IMR-90 (cell line): ENCODE measurements around the gene ACYP1. TPM values are rescaled to one million over a fixed set of nuclear protein-coding genes. Genes with fewer than 3 reads are reported as not detected.

Experiments
- ATAC-seq: fragments of 200-7000 bp; cut with Tn5 transposase; 2 replicates; pipeline ENCODE4 v1.9.1; 2020; ENCODE audit warnings: low read depth, mild to moderate bottlenecking, moderate library complexity
- BruUV-seq: library from RNA; stranded (reverse); fragments of 400-500 nt; replicated peaks from 2 replicates; lab custom pipeline; 2021; lab: Mats Ljungman, UMichigan
- CTCF ChIA-PET: fragments of 300-600 bp; formaldehyde crosslinking; extraction: SDS; loops from one replicate; lab custom pipeline; 2021; ENCODE audit warnings: antibody characterized with exemption; lab: Yijun Ruan, JAX
- POLR2A ChIA-PET: fragments of 300-600 bp; sonication (Branson Sonifier 250); formaldehyde crosslinking; loops from one replicate; lab custom pipeline; 2022; ENCODE audit warnings: antibody characterized with exemption; ENCODE audit not compliant: unreplicated experiment; lab: Charles Lee
- DNase-seq: peaks from one replicate; pipeline ENCODE4 v3.0.0; 2013
- H2AFZ ChIP-seq: replicated peaks from 2 replicates; pipeline ENCODE3; 2013; ENCODE audit warnings: low read length, mild to moderate bottlenecking; ENCODE audit not compliant: poor library complexity
- H2AK5ac ChIP-seq: 2 replicates; pipeline ENCODE4 v1.6.1; 2013; ENCODE audit warnings: low read depth, low read length, inconsistent platforms
- H2AK9ac ChIP-seq: replicated peaks from 2 replicates; pipeline ENCODE3; 2013; ENCODE audit warnings: mild to moderate bottlenecking, low read depth, low read length, moderate library complexity; ENCODE audit not compliant: poor library complexity
- H2BK120ac ChIP-seq: 2 replicates; pipeline ENCODE4 v1.6.1; 2013; ENCODE audit warnings: low read depth, low read length, inconsistent platforms
- H2BK15ac ChIP-seq: 3 replicates; pipeline ENCODE4 v1.6.1; 2013; ENCODE audit warnings: low read depth, low read length, inconsistent platforms
- H2BK20ac ChIP-seq: 2 replicates; pipeline ENCODE4 v1.6.1; 2013; ENCODE audit warnings: low read depth, mild to moderate bottlenecking, inconsistent platforms, low read length, moderate library complexity
- H2BK5ac ChIP-seq: 2 replicates; pipeline ENCODE4 v1.6.1; 2013; ENCODE audit warnings: mild to moderate bottlenecking, low read depth, low read length, inconsistent platforms; ENCODE audit not compliant: poor library complexity, severe bottlenecking
- H3K14ac ChIP-seq: replicated peaks from 2 replicates; pipeline ENCODE4 v1.6.1; 2013; ENCODE audit warnings: low read depth, low read length, inconsistent platforms
- H3K18ac ChIP-seq: 2 replicates; pipeline ENCODE4 v1.6.1; 2013; ENCODE audit warnings: low read depth, low read length, control low read depth
- H3K23ac ChIP-seq: 2 replicates; pipeline ENCODE4 v1.6.1; 2013; ENCODE audit warnings: low read depth, low read length, inconsistent platforms
- H3K27ac ChIP-seq: 2 replicates; pipeline ENCODE4 v1.5.1; 2013; ENCODE audit warnings: mild to moderate bottlenecking, control low read depth, low read length; ENCODE audit not compliant: insufficient read depth
- H3K27me3 ChIP-seq: 2 replicates; pipeline ENCODE4 v1.6.1; 2013; ENCODE audit warnings: low read length; ENCODE audit not compliant: control insufficient read depth, insufficient read depth
- H3K36me3 ChIP-seq: 2 replicates; pipeline ENCODE4 v1.6.1; 2013; ENCODE audit warnings: low read length, mixed read lengths; ENCODE audit not compliant: control insufficient read depth, insufficient read depth
- H3K4ac ChIP-seq: 2 replicates; pipeline ENCODE4 v1.6.1; 2013; ENCODE audit warnings: low read depth, low read length, inconsistent platforms
- H3K4me1 ChIP-seq: 2 replicates; pipeline ENCODE4 v1.6.1; 2013; ENCODE audit warnings: low read length, mixed read lengths; ENCODE audit not compliant: control insufficient read depth, insufficient read depth
- H3K4me2 ChIP-seq: 2 replicates; pipeline ENCODE4 v1.6.1; 2013; ENCODE audit warnings: low read depth, mild to moderate bottlenecking, control low read depth, low read length, moderate library complexity
- H3K4me3 ChIP-seq: 2 replicates; pipeline ENCODE4 v1.5.1; 2013; ENCODE audit warnings: low read depth, mild to moderate bottlenecking, control low read depth, low read length, moderate library complexity; ENCODE audit not compliant: insufficient read depth
- H3K56ac ChIP-seq: 2 replicates; pipeline ENCODE4 v1.6.1; 2013; ENCODE audit warnings: low read length, inconsistent platforms; ENCODE audit not compliant: insufficient read depth; ENCODE audit errors: extremely low read depth
- H3K79me1 ChIP-seq, 2 experiments: 2 replicates each; pipeline ENCODE4 v1.6.1; 2013; ENCODE audit warnings: low read length in 2 of 2, inconsistent platforms in 1 of 2, low read depth in 1 of 2
- H3K9ac ChIP-seq: 2 replicates; pipeline ENCODE4 v1.6.1; 2013; ENCODE audit warnings: low read depth, low read length, control low read depth
- H3K9me1 ChIP-seq: 2 replicates; pipeline ENCODE4 v1.6.1; 2013; ENCODE audit warnings: low read length, inconsistent platforms; ENCODE audit not compliant: insufficient read depth
- H3K9me3 ChIP-seq: 2 replicates; pipeline ENCODE4 v1.6.1; 2013; ENCODE audit warnings: low read length; ENCODE audit not compliant: control insufficient read depth, insufficient read depth
- H4K20me1 ChIP-seq: 2 replicates; pipeline ENCODE4 v1.6.1; 2013; ENCODE audit warnings: low read length, inconsistent platforms; ENCODE audit not compliant: insufficient read depth
- H4K5ac ChIP-seq: 2 replicates; pipeline ENCODE4 v1.6.1; 2013; ENCODE audit warnings: mild to moderate bottlenecking, low read depth, low read length, control low read depth
- H4K8ac ChIP-seq, 2 experiments: 2 replicates each; pipeline ENCODE4 v1.6.1; 2013; ENCODE audit warnings: low read depth in 2 of 2, low read length in 2 of 2, control low read depth in 1 of 2, inconsistent platforms in 1 of 2
- H4K91ac ChIP-seq: 2 replicates; pipeline ENCODE4 v1.6.1; 2013; ENCODE audit warnings: low read depth, low read length, inconsistent platforms; ENCODE audit not compliant: insufficient read depth
- CHD1 ChIP-seq: IDR thresholded peaks from 2 replicates; pipeline ENCODE4 v1.6.1; 2012; ENCODE audit warnings: low read depth, low read length, improper control_type of control experiment
- MXI1 ChIP-seq: IDR thresholded peaks from 2 replicates; pipeline ENCODE4 v1.6.1; 2012; ENCODE audit warnings: low read depth, mild to moderate bottlenecking, low read length, moderate library complexity, borderline replicate concordance
- WGBS, 2 experiments: methylation state at CpG; one replicate each; pipeline versions ENCODE4 v1.1.5 to v1.1.7; 2013; ENCODE audit warnings: missing lambda C conversion rate in 2 of 2; ENCODE audit not compliant: insufficient read length in 1 of 2; ENCODE audit errors: extremely low coverage in 2 of 2; 5-methylcytosine and 5-hydroxymethylcytosine counted together
- dilution Hi-C: fragments of 300-500 bp; cut with HindIII; formaldehyde crosslinking; loops from one replicate; pipeline ENCODE4 v1.14.3; 2018; ENCODE audit warnings: low sequenced_read_pairs; ENCODE audit not compliant: unreplicated experiment
- in situ Hi-C: fragments of 300-500 bp; cut with MboI; formaldehyde crosslinking; loops from 3 replicates; pipeline ENCODE4 v1.14.3; 2019; ENCODE audit warnings: low sequenced_read_pairs, inconsistent platforms, mixed read lengths
- intact Hi-C: fragments of 100-400 bp; cut with micrococcal nuclease; formaldehyde crosslinking; loops from 2 replicates; pipeline ENCODE4 v1.10.0; 2022
- polyA plus RNA-seq, 3 experiments: library from polyadenylated mRNA; depleted of rRNA; stranded (reverse); fragments of >200 nt; gene quantifications; 2 replicates each; pipeline ENCODE4 v1.2.3, GENCODE V29; 2012; ENCODE audit warnings: low replicate concordance in 1 of 3
- total RNA-seq: library from RNA; depleted of rRNA; stranded (reverse); fragments of >200 nt; gene quantifications from 2 replicates; pipeline ENCODE4 v1.2.3, GENCODE V29; 2012

Gene ACYP1
- total and polyA plus RNA-seq, 2 of the 4 experiments (the other 2 are of a cell fraction) = 4.1 to 24.0 TPM

- Histone ChIP-seq H3K36me3 (no peaks in the 10 kb centered on the region), H4K8ac (no peak overlapping the region), H2BK15ac (no peak overlapping the region), H2BK120ac (no peak overlapping the region), H3K4me1 (peaks cover 10% of the 10 kb centered on the region), H3K23ac (no peak overlapping the region), H4K20me1 (no peaks in the 10 kb centered on the region), H3K9ac (no peak overlapping the region), H2BK5ac (no peak overlapping the region), H3K79me1 (peaks cover 11 to 33% of the 10 kb centered on the region in 2 experiments; a peak in 3 of 4 replicates), H3K18ac (no peak overlapping the region), H3K4me3 (no peak overlapping the region), H3K27me3 (no peaks in the 10 kb centered on the region), H2AK5ac (no peak overlapping the region), H4K91ac (no peak overlapping the region), H3K4me2 (no peak overlapping the region), H3K27ac (no peak overlapping the region), H4K5ac (no peak overlapping the region), H3K14ac (no peak overlapping the region), H2BK20ac (no peak overlapping the region), H2AFZ (no peak overlapping the region), H3K56ac (no peak overlapping the region), H2AK9ac (no peak overlapping the region), H3K9me3 (no peaks in the 10 kb centered on the region), H3K4ac (no peak overlapping the region), H3K9me1 (peaks cover 4% of the 10 kb centered on the region)
- WGBS, 2 experiments = 100% methylated on average over 1 of the region's 2 CpGs; no CpG with 5 or more reads in 1 of the 2 experiments
- CTCF ChIA-PET = interaction anchor here (0.6 kb wide), 1 partner anchor 11 kb away, joined by 3 read pairs; no protein-coding TSS in a partner anchor
- intact Hi-C loops = no loop called here
- BruUV-seq = no TSS peak
- in situ Hi-C loops = no loop called here
- dilution Hi-C loops = no loop called here
- DNase-seq = no peak
- POLR2A ChIA-PET = no interaction called here
- ATAC-seq = no peak
- TF ChIP-seq MXI1 = no peak
- no peak for TF ChIP-seq CHD1
These were observed 15.7 kb downstream of the ACYP1 start for GRCh38 chr14:75048101-75048500.
